GM18951 (cell line): ENCODE data around the gene DPP6.

Source experiments
- POLR2A ChIP-seq: IDR thresholded peaks from 4 replicates; pipeline ENCODE4 v1.6.1; 2011; ENCODE audit warnings: mild to moderate bottlenecking; ENCODE audit not compliant: insufficient read length, insufficient read depth; ENCODE audit errors: extremely low read depth
- in situ Hi-C: fragments of 300-500 bp; cut with MboI; formaldehyde crosslinking; loops from one replicate; pipeline ENCODE4 v1.12.0; 2022; ENCODE audit warnings: low sequenced_read_pairs, mixed read lengths, inconsistent platforms; ENCODE audit not compliant: unreplicated experiment

DPP6 gene

GRCh38 chr7:154330318-154330717 lies 278.1 kb downstream of the DPP6 start:
- in situ Hi-C loops = no loop called here
- TF ChIP-seq POLR2A = no peak

GRCh38 chr7:154332811-154333580 lies 280.8 kb downstream of the DPP6 start:
- no peak for TF ChIP-seq POLR2A
- in situ Hi-C loops = no loop called here

DNA sequence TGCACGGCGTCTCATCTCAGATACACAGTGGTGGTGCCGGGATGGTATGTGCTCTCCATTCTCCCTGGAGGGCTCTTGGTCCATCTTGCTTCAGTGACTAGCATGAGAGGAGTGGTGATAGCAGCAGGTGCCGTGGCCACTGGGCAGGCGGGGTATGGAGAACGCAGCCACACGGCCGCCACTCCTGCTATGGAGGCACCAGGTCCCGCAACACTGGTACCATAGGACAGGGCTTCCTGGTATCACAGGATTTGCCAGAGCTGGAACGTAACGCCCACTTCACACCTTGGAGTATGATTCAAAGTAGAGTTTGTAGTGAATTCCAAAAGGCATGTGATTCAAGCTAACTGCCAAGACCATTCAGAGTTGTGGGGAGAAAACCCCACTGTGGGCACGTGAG lies 284.1 kb downstream of the DPP6 start:
- in situ Hi-C loops = no loop called here
- no peak for TF ChIP-seq POLR2A

DNA sequence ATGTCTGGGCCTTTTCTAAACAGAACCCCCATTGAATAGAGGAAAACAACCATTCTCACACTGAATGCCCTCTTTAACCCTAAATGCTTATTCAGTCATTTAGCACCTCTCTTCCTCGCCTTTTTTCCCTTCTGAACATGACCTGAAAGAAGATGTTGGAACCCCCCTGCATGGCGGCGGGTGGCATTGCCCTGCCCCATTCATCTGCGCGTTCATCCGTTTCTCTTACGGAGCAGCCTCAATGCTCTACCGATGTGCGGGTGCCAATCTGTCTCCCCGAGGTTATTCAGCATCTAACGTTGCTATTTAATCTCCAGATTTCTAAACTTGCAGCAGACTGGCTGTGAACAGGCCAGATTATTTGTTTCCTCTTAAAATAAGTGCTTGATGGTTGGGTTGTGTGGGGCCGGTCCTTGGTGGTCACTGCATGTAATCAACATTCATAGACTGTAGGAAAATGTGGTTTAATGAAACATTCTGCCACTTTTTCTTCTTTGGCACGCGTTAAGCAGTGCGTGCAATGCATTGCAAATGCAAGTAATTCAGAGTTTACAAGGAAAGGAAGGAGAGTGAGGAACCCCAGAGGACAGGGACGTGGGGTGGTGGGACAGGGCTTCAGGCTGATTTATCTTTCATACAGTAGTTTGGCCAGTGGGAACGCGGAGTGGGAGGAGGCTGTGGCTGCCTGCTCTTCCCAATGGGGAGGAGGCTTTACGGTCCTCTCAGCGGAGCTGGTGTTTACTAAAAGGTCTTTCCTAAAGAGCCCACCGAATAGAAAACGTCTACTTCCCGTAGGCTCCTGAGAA lies 286.7 kb downstream of the DPP6 start:
- in situ Hi-C loops = no loop called here
- TF ChIP-seq POLR2A = no peak

DNA sequence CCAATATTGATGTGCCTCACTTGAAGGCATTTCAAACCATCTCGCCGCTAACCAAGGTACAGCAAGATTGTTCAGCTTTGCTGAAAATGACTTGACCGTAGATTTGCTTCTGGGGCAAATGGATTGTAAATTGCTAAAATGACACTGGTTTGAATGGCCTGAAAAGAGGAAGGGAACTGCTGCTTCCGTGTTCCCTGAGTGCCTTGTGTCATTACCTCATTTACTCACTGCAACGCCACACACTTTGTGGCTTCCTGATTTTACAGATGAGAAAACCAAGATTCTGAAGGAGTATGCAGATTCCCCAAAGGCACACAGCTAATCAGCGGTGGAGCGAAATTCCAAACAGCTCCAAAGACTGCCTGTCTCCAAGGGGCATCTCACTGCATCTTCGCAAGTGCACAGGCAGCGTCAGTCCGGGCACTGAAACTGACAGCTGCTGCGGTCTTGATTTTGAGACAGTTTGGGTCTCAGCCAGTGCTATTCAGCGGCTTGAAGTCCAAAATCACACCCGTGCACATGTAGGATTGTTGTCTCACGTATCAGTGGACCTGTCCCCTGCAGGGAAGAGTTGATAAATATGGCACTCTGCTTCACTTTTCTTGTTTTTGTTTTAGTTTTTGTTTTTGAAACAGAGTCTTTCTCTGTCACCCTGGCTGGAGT lies 290.9 kb downstream of the DPP6 start:
- no peak for TF ChIP-seq POLR2A

GRCh38 chr7:154343778-154344412 lies 291.7 kb downstream of the DPP6 start:
- in situ Hi-C loops = no loop called here
- TF ChIP-seq POLR2A = no peak

More for the DNA sequence above, 290.9 kb downstream of the DPP6 start:
- in situ Hi-C loops = no loop called here

GRCh38 chr7:154345093-154345492 lies 292.9 kb downstream of the DPP6 start:
- no peak for TF ChIP-seq POLR2A
- in situ Hi-C loops = no loop called here

DNA sequence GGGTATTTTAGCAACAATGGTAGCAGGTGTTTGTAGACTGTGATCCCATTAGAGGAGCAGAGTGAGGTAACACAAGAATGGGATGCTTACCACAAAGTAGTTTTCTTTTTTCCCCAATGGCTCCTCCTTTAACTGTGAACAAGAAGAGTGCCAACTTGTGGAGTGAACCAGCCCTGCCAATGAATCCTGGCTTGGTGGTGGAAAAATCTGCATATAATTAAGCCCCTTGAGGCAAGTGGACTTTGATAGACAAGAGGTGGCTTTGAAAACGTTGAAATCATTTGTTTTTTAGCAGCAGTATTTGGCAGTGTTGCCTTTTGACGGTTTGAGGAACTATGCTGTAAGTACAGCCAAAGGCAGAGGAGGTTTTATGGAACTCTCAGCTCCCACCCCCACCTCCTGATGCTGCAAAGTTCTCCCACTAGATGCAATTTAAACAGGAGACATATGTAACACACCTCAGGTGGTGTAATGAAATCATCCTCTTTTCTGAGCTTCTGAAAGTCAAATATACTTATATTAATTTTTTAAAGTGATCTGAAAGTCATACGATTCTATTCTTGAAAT lies 295.6 kb downstream of the DPP6 start:
- in situ Hi-C loops = no loop called here
- TF ChIP-seq POLR2A = no peak

DNA sequence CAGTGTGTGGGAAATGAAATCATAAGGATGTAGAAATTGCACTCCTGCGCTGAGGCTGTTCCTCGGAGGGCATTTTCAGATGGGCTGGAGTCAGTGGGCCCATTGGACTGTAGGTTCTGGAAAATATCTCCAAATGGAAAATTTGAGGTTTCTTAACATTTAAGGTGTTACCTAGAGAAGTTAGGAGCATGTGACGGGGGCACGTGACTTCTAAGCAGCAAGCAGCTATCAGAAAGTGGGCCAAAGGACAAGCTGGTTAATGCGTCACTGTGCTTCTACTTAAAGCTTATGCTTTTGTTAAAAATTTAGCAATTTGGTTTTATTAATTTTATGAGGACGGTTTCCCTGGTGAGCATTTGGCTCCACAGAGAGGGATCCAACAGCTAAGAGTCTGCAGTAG lies 298.7 kb downstream of the DPP6 start:
- in situ Hi-C loops = no loop called here
- no peak for TF ChIP-seq POLR2A

- in situ Hi-C loops = no loop called here
Observed at GRCh38 chr7:154353355-154353767, 301.2 kb downstream of the DPP6 start.

DNA sequence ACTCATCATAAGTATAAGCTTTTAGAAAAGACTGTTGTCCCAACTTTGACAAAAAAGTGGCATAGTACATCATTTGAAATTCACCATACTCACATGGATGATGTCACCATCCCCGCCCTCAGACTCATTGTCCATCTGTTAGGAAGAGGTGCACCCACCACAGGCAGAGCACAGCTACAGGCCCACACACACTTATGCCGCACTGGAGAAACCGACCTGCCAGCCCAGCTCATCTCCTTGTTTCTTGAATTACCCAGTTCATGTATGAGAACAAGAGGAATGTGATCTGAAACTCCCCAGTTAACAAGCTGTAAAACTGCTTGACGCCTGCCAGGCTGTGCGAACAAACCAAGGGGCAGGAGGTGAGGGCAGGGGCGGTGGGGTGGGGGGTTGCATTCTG lies 312.0 kb downstream of the DPP6 start:
- in situ Hi-C loops = no loop called here
- no peak for TF ChIP-seq POLR2A

More at GRCh38 chr7:154353355-154353767, 301.2 kb downstream of the DPP6 start:
- TF ChIP-seq POLR2A = no peak

DNA sequence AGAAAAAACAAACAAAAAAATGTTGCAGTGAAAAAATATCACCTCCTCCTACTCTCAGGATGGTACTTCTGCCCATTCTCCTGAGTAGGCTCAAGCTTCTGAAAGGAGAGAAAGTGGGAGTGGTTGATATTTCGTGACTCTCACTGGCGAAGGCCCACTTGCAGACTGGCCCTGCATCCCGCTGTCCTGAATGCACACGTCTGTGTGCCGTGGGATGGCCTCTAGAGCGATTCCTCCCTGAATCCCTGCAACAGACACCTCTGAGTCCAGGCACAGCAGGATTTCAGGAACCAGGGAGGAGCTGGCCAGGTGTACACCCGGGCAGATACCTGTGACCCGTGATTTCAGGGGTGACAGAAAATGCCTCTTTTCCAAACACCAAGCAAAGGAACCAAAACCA lies 319.2 kb downstream of the DPP6 start:
- TF ChIP-seq POLR2A = no peak
- in situ Hi-C loops = no loop called here
